Sigmoid colon (tissue), 7 donors: Measurements from ENCODE around the gene AKAP1. TPM values are rescaled to one million over a fixed set of nuclear protein-coding genes. Genes with fewer than 3 reads are reported as not detected.

Experiments used
- DNase-seq: peaks from one replicate; pipeline ENCODE4 v3.0.0-alpha.2; 2019
- H3K27ac ChIP-seq, 4 donors: fragments of 200-600 bp; sonication (generic); one replicate each; pipeline ENCODE4 v1.5.1; 2016 to 2019; ENCODE audit warnings: mild to moderate bottlenecking in 1 of 4
- H3K27me3 ChIP-seq, 3 donors: fragments of 200-600 bp; sonication (generic); one replicate each; pipeline ENCODE4 v1.5.1; 2019; ENCODE audit warnings: mild to moderate bottlenecking in 1 of 3
- H3K36me3 ChIP-seq, 4 donors: fragments of 200-600 bp; sonication (generic); one replicate each; pipeline ENCODE4 v1.5.1; 2016 to 2019
- H3K4me1 ChIP-seq, 4 donors: fragments of 200-600 bp; sonication (generic); one replicate each; pipeline ENCODE4 v1.5.1; 2017 to 2019
- H3K4me3 ChIP-seq, 4 donors: fragments of 200-600 bp; sonication (generic); one replicate each; pipeline ENCODE4 v1.5.1; 2017 to 2019; ENCODE audit warnings: mild to moderate bottlenecking in 2 of 4, moderate library complexity in 1 of 4
- H3K9me3 ChIP-seq, 4 donors: fragments of 200-600 bp in 3 of 4; sonication (generic) in 3 of 4; one replicate each; pipeline versions ENCODE4 v1.5.1 to v1.6.1; 2013 to 2019
- EP300 ChIP-seq, 4 donors: sonication (generic); formaldehyde crosslinking; IDR thresholded peaks; one replicate each; pipeline ENCODE4 v1.6.1; 2017; ENCODE audit warnings: antibody characterized with exemption in 4 of 4
- POLR2A ChIP-seq, 2 donors: fragments of 450-650 bp; IDR thresholded peaks; one replicate each; pipeline ENCODE4 v1.6.1; 2016; ENCODE audit warnings: antibody characterized with exemption in 2 of 2, mild to moderate bottlenecking in 2 of 2, moderate library complexity in 2 of 2
- POLR2AphosphoS5 ChIP-seq, 4 donors: sonication (generic); formaldehyde crosslinking; IDR thresholded peaks; one replicate each; pipeline ENCODE4 v1.6.1; 2017; ENCODE audit warnings: antibody characterized with exemption in 4 of 4
- WGBS, 2 donors: extraction: QIAGEN DNeasy Blood & Tissue Kit; methylation state at CpG; one replicate each; pipeline ENCODE4 v1.1.7; 2013; 5-methylcytosine and 5-hydroxymethylcytosine counted together
- intact Hi-C: fragments of 100-400 bp; cut with DNase I; formaldehyde crosslinking; loops from one replicate; pipeline ENCODE4 v1.15.1; 2023
- polyA plus RNA-seq, 3 donors: library from polyadenylated mRNA; stranded (reverse); fragments of 200-250 nt; gene quantifications; one replicate each; pipeline ENCODE4 v1.2.3, GENCODE V29; 2013
- total RNA-seq, 4 donors: library from RNA; depleted of rRNA; stranded (reverse); fragments of >200 nt; gene quantifications; one replicate each; pipeline ENCODE4 v1.1.0, GENCODE V29; 2016
- TF ChIP-seq, protein P1 (sequence below), 4 experiments: fragments of 450-650 bp in 3 of 4; fragments of 200-600 bp in 1 of 4; IDR thresholded peaks; one replicate each; pipeline ENCODE4 v1.5.1; 2016 to 2019; ENCODE audit warnings: antibody characterized with exemption in 4 of 4, mild to moderate bottlenecking in 3 of 4, moderate library complexity in 2 of 4
- donor health status: healthy with polysubstance abuse.
- donor health status: Bipolar disorder and iron deficiency.
- donor health status: healthy.

AKAP1 gene
- total and polyA plus RNA-seq, 7 donors, result 12.7 to 126 (median 78.9) TPM

DNA sequence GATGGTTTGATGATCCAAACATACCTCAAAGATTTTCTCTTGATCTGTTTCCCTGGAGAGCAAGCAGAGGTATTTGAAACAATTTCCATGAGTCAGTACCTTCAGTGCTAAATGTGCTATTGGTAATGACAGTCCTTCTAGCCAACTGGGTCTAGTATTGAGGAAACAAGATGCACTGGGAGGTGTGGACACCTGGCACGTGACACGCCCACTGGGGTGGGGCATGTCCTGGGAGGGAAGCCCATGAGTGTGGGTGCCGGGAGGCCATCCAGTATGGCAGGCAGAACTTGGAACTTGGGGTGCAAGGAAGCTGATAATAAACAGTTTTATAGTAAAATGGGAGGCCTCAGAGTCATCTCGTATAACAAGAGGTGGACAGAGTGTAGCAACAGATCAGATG, 17.9 kb upstream of the AKAP1 start:
- no peak overlapping the region for H3K4me3 ChIP-seq
- intact Hi-C loops, result no loop called here
- WGBS, 2 donors, result 40 to 77% methylated on average over 4 of the region's 4 CpGs
- peaks cover 0 to 14% (median 4%) of the 10 kb centered on the region in 4 donors for H3K4me1 ChIP-seq
- TF ChIP-seq, protein P1, sequence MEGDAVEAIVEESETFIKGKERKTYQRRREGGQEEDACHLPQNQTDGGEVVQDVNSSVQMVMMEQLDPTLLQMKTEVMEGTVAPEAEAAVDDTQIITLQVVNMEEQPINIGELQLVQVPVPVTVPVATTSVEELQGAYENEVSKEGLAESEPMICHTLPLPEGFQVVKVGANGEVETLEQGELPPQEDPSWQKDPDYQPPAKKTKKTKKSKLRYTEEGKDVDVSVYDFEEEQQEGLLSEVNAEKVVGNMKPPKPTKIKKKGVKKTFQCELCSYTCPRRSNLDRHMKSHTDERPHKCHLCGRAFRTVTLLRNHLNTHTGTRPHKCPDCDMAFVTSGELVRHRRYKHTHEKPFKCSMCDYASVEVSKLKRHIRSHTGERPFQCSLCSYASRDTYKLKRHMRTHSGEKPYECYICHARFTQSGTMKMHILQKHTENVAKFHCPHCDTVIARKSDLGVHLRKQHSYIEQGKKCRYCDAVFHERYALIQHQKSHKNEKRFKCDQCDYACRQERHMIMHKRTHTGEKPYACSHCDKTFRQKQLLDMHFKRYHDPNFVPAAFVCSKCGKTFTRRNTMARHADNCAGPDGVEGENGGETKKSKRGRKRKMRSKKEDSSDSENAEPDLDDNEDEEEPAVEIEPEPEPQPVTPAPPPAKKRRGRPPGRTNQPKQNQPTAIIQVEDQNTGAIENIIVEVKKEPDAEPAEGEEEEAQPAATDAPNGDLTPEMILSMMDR (IDR thresholded peaks at IDR 0.05), result no peak
- TF ChIP-seq POLR2AphosphoS5 (IDR thresholded peaks at IDR 0.05) (no peak), POLR2A (IDR thresholded peaks at IDR 0.05) (no peak), EP300 (IDR thresholded peaks at IDR 0.05) (no peak)
- no peak overlapping the region for H3K27ac ChIP-seq
- no peaks in the 10 kb centered on the region for H3K27me3 ChIP-seq
- DNase-seq, result no peak
- no peaks in the 10 kb centered on the region for H3K36me3 ChIP-seq
- H3K9me3 ChIP-seq, result no peaks in the 10 kb centered on the region

DNA sequence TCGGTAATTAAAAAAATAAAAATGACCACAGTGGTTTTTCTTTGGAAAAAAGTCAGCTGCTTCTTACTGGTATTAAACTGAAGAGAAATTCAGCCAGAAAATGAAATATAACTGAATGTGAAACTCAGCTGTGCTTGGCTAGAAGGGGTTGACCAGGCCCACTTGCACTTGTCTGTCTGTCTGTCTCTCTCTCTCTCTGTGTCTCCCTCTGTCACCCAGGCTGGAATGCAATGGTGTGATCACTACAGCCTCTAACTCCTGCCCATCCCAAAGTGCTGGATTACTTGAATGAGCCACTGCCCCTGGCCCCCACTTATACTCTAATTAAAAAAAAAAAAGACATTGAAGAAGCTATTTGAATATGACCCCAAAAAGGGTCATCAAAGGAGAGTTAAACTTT, 17.3 kb upstream of the AKAP1 start:
- H3K36me3 ChIP-seq, result no peaks in the 10 kb centered on the region
- H3K4me3 ChIP-seq, result no peak overlapping the region
- no peaks in the 10 kb centered on the region for H3K27me3 ChIP-seq
- H3K9me3 ChIP-seq, result no peaks in the 10 kb centered on the region
- TF ChIP-seq POLR2A (IDR thresholded peaks at IDR 0.05), result no peak
- TF ChIP-seq, protein P1 (IDR thresholded peaks at IDR 0.05), result no peak
- TF ChIP-seq EP300 (IDR thresholded peaks at IDR 0.05), result no peak
- TF ChIP-seq POLR2AphosphoS5 (IDR thresholded peaks at IDR 0.05), result no peak
- intact Hi-C loops, result no loop called here
- H3K27ac ChIP-seq, result no peak overlapping the region
- H3K4me1 ChIP-seq, result peaks cover 0 to 21% (median 10%) of the 10 kb centered on the region in 4 donors
- DNase-seq, result no peak
- WGBS, 2 donors, result 91% methylated on average over 1 of the region's 1 CpG

DNA sequence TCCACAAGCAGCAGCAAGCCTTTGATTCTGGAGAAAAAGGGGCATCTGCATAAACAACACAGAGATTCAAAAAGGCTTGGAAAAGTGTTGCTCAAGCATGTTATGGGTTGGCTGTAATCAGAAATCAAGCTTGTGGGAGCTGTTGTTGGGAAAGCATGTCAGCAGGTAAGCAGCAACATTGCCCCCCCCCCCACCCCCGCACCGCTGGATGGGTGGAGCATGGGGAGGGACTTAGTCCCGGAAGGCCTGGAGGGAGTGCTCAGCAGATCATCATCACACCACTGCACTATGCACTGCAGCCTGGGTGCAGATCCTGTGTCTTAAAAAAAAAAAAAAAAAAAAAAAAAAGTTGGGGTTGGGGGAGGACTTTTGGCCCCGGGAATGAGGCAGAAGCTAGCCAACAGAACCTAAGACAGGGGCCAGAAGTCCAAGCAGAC, 16.8 kb upstream of the AKAP1 start:
- no peaks in the 10 kb centered on the region for H3K9me3 ChIP-seq
- no peaks in the 10 kb centered on the region for H3K36me3 ChIP-seq
- no peak for DNase-seq
- TF ChIP-seq POLR2A (IDR thresholded peaks at IDR 0.05) (no peak), EP300 (IDR thresholded peaks at IDR 0.05) (no peak), POLR2AphosphoS5 (IDR thresholded peaks at IDR 0.05) (no peak)
- TF ChIP-seq, protein P1 (IDR thresholded peaks at IDR 0.05), result no peak
- no peak overlapping the region for H3K4me3 ChIP-seq
- H3K27me3 ChIP-seq, result no peaks in the 10 kb centered on the region
- no peak overlapping the region for H3K27ac ChIP-seq
- peaks cover 0 to 25% (median 14%) of the 10 kb centered on the region in 4 donors for H3K4me1 ChIP-seq
- WGBS, 2 donors, result 11 to 47% methylated on average over 4 of the region's 4 CpGs
- intact Hi-C loops, result no loop called here

DNA sequence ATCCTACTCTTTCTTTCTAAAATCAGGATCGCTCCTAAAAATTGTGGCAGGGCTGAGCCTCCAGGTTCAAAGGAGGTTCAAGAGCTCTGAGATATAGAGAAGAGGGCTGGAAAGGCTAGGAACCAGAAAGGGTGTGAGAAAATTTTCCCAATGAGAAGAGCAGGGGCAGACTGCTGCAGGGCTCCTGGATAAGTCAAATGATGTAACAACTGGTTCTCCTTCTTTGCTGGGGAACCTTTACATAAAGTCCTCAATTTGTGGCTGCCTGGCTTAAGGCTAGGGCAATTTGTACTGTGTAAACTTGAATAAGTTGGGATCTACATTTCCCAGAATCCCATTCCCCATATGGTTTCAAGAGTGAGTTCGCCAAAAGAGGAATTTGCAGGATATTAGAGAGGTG, 16.3 kb upstream of the AKAP1 start:
- WGBS, 2 donors, result 94 to 97% methylated on average over 2 of the region's 2 CpGs
- H3K4me1 ChIP-seq, result peaks cover 0 to 30% (median 19%) of the 10 kb centered on the region in 4 donors
- intact Hi-C loops, result no loop called here

More for the DNA sequence above, 16.3 kb upstream of the AKAP1 start:
- Histone ChIP-seq H3K4me3 (no peak overlapping the region), H3K27ac (no peak overlapping the region), H3K27me3 (no peaks in the 10 kb centered on the region), H3K36me3 (no peaks in the 10 kb centered on the region), H3K9me3 (no peaks in the 10 kb centered on the region)
- TF ChIP-seq POLR2A (IDR thresholded peaks at IDR 0.05) (no peak), EP300 (IDR thresholded peaks at IDR 0.05) (no peak), POLR2AphosphoS5 (IDR thresholded peaks at IDR 0.05) (no peak)
- TF ChIP-seq, protein P1 (IDR thresholded peaks at IDR 0.05), result no peak
- DNase-seq, result no peak
